ENCODE data around the gene CARD10.
A peak's percentile ranks its signal among the peaks of the same experiment; 100 is the strongest.

Gene CARD10

GRCh38 chr22:37460684-37461083, 58.5 kb downstream of the CARD10 start:
- DNase-seq (ENCODE audit: insufficient read length) (no peak), FAIRE-seq (no peak)
- TF ChIP-seq TAF1 (IDR thresholded peaks at IDR 0.05; ENCODE audit: borderline replicate concordance, low read depth, low read length) (no peak), POLR2AphosphoS5 (IDR thresholded peaks at IDR 0.05; ENCODE audit: low read depth, low read length) (no peak), POLR2A (IDR thresholded peaks at IDR 0.05; ENCODE audit: low read depth, low read length) (no peak)

- TF ChIP-seq TAF1 (IDR thresholded peaks at IDR 0.05; ENCODE audit: borderline replicate concordance, low read depth, low read length) (no peak), POLR2A (IDR thresholded peaks at IDR 0.05; ENCODE audit: low read depth, low read length) (no peak), POLR2AphosphoS5 (IDR thresholded peaks at IDR 0.05; ENCODE audit: low read depth, low read length) (no peak)
- DNase-seq (ENCODE audit: insufficient read length) = no peak
- FAIRE-seq = no peak
These were observed 60.0 kb downstream of the CARD10 start for GRCh38 chr22:37459206-37459605.

- FAIRE-seq (peak; percentile 97), DNase-seq (ENCODE audit: insufficient read length) (peak; percentile 80)
- TF ChIP-seq TAF1 (IDR thresholded peaks at IDR 0.05; ENCODE audit: borderline replicate concordance, low read depth, low read length) (no peak), POLR2AphosphoS5 (IDR thresholded peaks at IDR 0.05; ENCODE audit: low read depth, low read length) (no peak), POLR2A (IDR thresholded peaks at IDR 0.05; ENCODE audit: low read depth, low read length) (no peak)
These were observed 61.9 kb downstream of the CARD10 start for GRCh38 chr22:37457093-37457893.

- no peak for TF ChIP-seq TAF1 (IDR thresholded peaks at IDR 0.05; ENCODE audit: borderline replicate concordance, low read depth, low read length)
- no peak for TF ChIP-seq POLR2A (IDR thresholded peaks at IDR 0.05; ENCODE audit: low read depth, low read length)
- TF ChIP-seq POLR2AphosphoS5 (IDR thresholded peaks at IDR 0.05; ENCODE audit: low read depth, low read length) = no peak
- DNase-seq (ENCODE audit: insufficient read length) (no peak), FAIRE-seq (no peak)
These were observed 62.9 kb downstream of the CARD10 start for GRCh38 chr22:37456346-37456745.

GRCh38 chr22:37455896-37456295, 63.3 kb downstream of the CARD10 start:
- no peak for DNase-seq (ENCODE audit: insufficient read length)
- no peak for FAIRE-seq
- TF ChIP-seq POLR2A (IDR thresholded peaks at IDR 0.05; ENCODE audit: low read depth, low read length) = no peak
- no peak for TF ChIP-seq POLR2AphosphoS5 (IDR thresholded peaks at IDR 0.05; ENCODE audit: low read depth, low read length)
- TF ChIP-seq TAF1 (IDR thresholded peaks at IDR 0.05; ENCODE audit: borderline replicate concordance, low read depth, low read length) = no peak

GRCh38 chr22:37454857-37455686, 64.1 kb downstream of the CARD10 start:
- DNase-seq (ENCODE audit: insufficient read length) (no peak), FAIRE-seq (no peak)
- TF ChIP-seq POLR2A (IDR thresholded peaks at IDR 0.05; ENCODE audit: low read depth, low read length) = no peak
- TF ChIP-seq TAF1 (IDR thresholded peaks at IDR 0.05; ENCODE audit: borderline replicate concordance, low read depth, low read length) = no peak
- no peak for TF ChIP-seq POLR2AphosphoS5 (IDR thresholded peaks at IDR 0.05; ENCODE audit: low read depth, low read length)

GRCh38 chr22:37453696-37454095, 65.5 kb downstream of the CARD10 start:
- TF ChIP-seq POLR2AphosphoS5 (IDR thresholded peaks at IDR 0.05; ENCODE audit: low read depth, low read length) (no peak), POLR2A (IDR thresholded peaks at IDR 0.05; ENCODE audit: low read depth, low read length) (no peak), TAF1 (IDR thresholded peaks at IDR 0.05; ENCODE audit: borderline replicate concordance, low read depth, low read length) (no peak)
- DNase-seq (ENCODE audit: insufficient read length) = no peak
- FAIRE-seq = no peak

GRCh38 chr22:37451218-37451617, 68.0 kb downstream of the CARD10 start:
- DNase-seq (ENCODE audit: insufficient read length) (no peak), FAIRE-seq (no peak)
- TF ChIP-seq POLR2AphosphoS5 (IDR thresholded peaks at IDR 0.05; ENCODE audit: low read depth, low read length) = no peak
- TF ChIP-seq POLR2A (IDR thresholded peaks at IDR 0.05; ENCODE audit: low read depth, low read length) = no peak
- TF ChIP-seq TAF1 (IDR thresholded peaks at IDR 0.05; ENCODE audit: borderline replicate concordance, low read depth, low read length) = no peak

- DNase-seq (ENCODE audit: insufficient read length) (no peak), FAIRE-seq (no peak)
- TF ChIP-seq POLR2AphosphoS5 (IDR thresholded peaks at IDR 0.05; ENCODE audit: low read depth, low read length) (no peak), POLR2A (IDR thresholded peaks at IDR 0.05; ENCODE audit: low read depth, low read length) (no peak), TAF1 (IDR thresholded peaks at IDR 0.05; ENCODE audit: borderline replicate concordance, low read depth, low read length) (no peak)
These were observed 69.7 kb downstream of the CARD10 start for GRCh38 chr22:37449331-37450001.

- FAIRE-seq (no peak), DNase-seq (ENCODE audit: insufficient read length) (no peak)
- TF ChIP-seq TAF1 (IDR thresholded peaks at IDR 0.05; ENCODE audit: borderline replicate concordance, low read depth, low read length) = no peak
- no peak for TF ChIP-seq POLR2AphosphoS5 (IDR thresholded peaks at IDR 0.05; ENCODE audit: low read depth, low read length)
- TF ChIP-seq POLR2A (IDR thresholded peaks at IDR 0.05; ENCODE audit: low read depth, low read length) = no peak
These were observed 70.6 kb downstream of the CARD10 start for GRCh38 chr22:37448516-37449127.

GRCh38 chr22:37445501-37445900, 73.7 kb downstream of the CARD10 start:
- TF ChIP-seq POLR2AphosphoS5 (IDR thresholded peaks at IDR 0.05; ENCODE audit: low read depth, low read length) (no peak), TAF1 (IDR thresholded peaks at IDR 0.05; ENCODE audit: borderline replicate concordance, low read depth, low read length) (no peak), POLR2A (IDR thresholded peaks at IDR 0.05; ENCODE audit: low read depth, low read length) (no peak)
- FAIRE-seq = no peak

More at GRCh38 chr22:37445501-37445900, 73.7 kb downstream of the CARD10 start:
- DNase-seq (ENCODE audit: insufficient read length) = no peak
